ENCODE measurements around the gene FOXC1.

DNA sequence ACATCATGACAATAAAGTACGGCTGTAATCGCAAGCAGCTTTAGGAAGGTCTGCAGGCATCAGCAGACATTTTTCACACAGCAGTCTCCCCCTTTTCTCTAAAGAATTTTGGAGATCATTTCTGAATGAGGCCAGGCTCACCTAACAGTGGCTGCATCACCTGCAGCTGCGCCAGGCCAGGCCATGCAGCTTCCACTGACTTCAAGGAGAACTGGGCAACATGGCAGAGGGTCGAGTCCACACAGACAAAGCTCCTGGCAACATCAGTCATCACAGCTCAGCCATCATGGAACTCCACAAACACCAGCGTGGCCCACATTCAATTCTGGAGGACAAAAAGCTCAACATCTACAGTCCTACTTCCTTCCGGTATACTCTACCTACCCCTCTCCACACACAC is 17.8 kb upstream of the FOXC1 start:
- no peak for TF ChIP-seq POLR2A (IDR thresholded peaks at IDR 0.05; ENCODE audit: low read depth, low read length)
- TF ChIP-seq TAF1 (IDR thresholded peaks at IDR 0.05; ENCODE audit: low read depth, low read length), result no peak
- TF ChIP-seq POLR2AphosphoS5 (IDR thresholded peaks at IDR 0.05; ENCODE audit: low read depth, low read length), result no peak

Data from GM12891 (cell line).